ENCODE data around the gene ACKR2. TPM values are rescaled to one million over a fixed set of nuclear protein-coding genes. Genes with fewer than 3 reads are reported as not detected.

ACKR2 gene
- total RNA-seq, 1 experiment from 2014 or later = not detected

- no peaks in the 10 kb centered on the region for H3K36me3 Mint-ChIP-seq (ENCODE audit: insufficient read depth in 1 of 3, low read depth in 3 of 3)
- H2AFZ ChIP-seq (ENCODE audit: low read length) = no peak overlapping the region
- H3K4me3 Mint-ChIP-seq = no peak overlapping the region
- H3K4me1 Mint-ChIP-seq = peaks cover 13 to 16% of the 10 kb centered on the region in 2 experiments
- H4K91ac ChIP-seq (ENCODE audit: insufficient read length, low read depth, low read length) = no peak overlapping the region
- H2BK15ac ChIP-seq (ENCODE audit: low read depth, low read length) = no peak overlapping the region
- TF ChIP-seq CTCF (conservative IDR thresholded peaks at IDR 0.05) = no peak
- H3K23me2 ChIP-seq (ENCODE audit: insufficient read length, low read depth, low read length, poor library complexity, severe bottlenecking) = no peaks in the 10 kb centered on the region
- no peaks in the 10 kb centered on the region for H3K79me2 ChIP-seq (ENCODE audit: insufficient read depth, low read length)
- no peak overlapping the region for H3K18ac ChIP-seq (ENCODE audit: insufficient read length, low read depth, low read length)
- no peaks in the 10 kb centered on the region for H3K27me3 Mint-ChIP-seq (ENCODE audit: low read depth)
- H2BK20ac ChIP-seq (ENCODE audit: low read depth, low read length, poor library complexity, severe bottlenecking) = no peak overlapping the region
- no peak overlapping the region for H3K56ac ChIP-seq (ENCODE audit: insufficient read length, low read depth, low read length)
- H3K9me3 Mint-ChIP-seq = no peaks in the 10 kb centered on the region; a peak in 1 of 5 replicates
- H3K9ac ChIP-seq (ENCODE audit: extremely low read depth, insufficient read length, low read length) = no peak overlapping the region
- H3K4me1 ChIP-seq (ENCODE audit: insufficient read depth, low read length) = no peaks in the 10 kb centered on the region
- no peak overlapping the region for H3K14ac ChIP-seq (ENCODE audit: insufficient read depth, low read length)
- H3K27ac ChIP-seq (ENCODE audit: insufficient read length, low read depth, low read length) = no peak overlapping the region
- H3K4me2 ChIP-seq (ENCODE audit: insufficient read depth, insufficient read length, low read length) = no peak overlapping the region
- no peak overlapping the region for H3K23ac ChIP-seq (ENCODE audit: insufficient read length, low read depth, low read length)
- no peak overlapping the region for H4K8ac ChIP-seq (replicated peaks; ENCODE audit: insufficient read length, low read depth, low read length)
- H3K4ac ChIP-seq (ENCODE audit: low read depth, low read length) = no peak overlapping the region
- H3K79me1 ChIP-seq (ENCODE audit: insufficient read depth, low read depth, low read length, poor library complexity, severe bottlenecking) = no peaks in the 10 kb centered on the region
- no peak overlapping the region for H2BK5ac ChIP-seq (ENCODE audit: insufficient read length, low read length)
- H4K20me1 ChIP-seq (ENCODE audit: control insufficient read depth, insufficient read depth, insufficient read length) = no peaks in the 10 kb centered on the region
- no peaks in the 10 kb centered on the region for H3K27me3 ChIP-seq (ENCODE audit: insufficient read depth, low read length)
- no peaks in the 10 kb centered on the region for H3K9me3 ChIP-seq (ENCODE audit: control insufficient read depth, low read depth, low read length)
- H2AK5ac ChIP-seq (ENCODE audit: insufficient read length, low read length) = no peak overlapping the region
- DNase-seq = no peak
- H3K27ac Mint-ChIP-seq = no peak overlapping the region
- H2BK120ac ChIP-seq (ENCODE audit: low read depth, low read length, poor library complexity, severe bottlenecking) = no peak overlapping the region
- no CpG with 5 or more reads among the region's 5 CpGs for WGBS (ENCODE audit: extremely low coverage, insufficient read length, low lambda C conversion rate)
- no peak overlapping the region for H2BK12ac ChIP-seq (ENCODE audit: insufficient read length, low read depth, low read length)
- no peak overlapping the region for H3T11ph ChIP-seq (ENCODE audit: low read length)
- H4K5ac ChIP-seq (ENCODE audit: insufficient read length, low read depth, low read length) = no peak overlapping the region
Observed at GRCh38 chr3:42829628-42830436, 20.6 kb downstream of the ACKR2 start.
